ENCODE data around the gene PPIL6.
"Not testable (repeated sequence)": the region's sequence is repeated elsewhere in the genome, so short reads cannot be mapped to it uniquely, and the experiment has no call there.

PPIL6 gene

DNA sequence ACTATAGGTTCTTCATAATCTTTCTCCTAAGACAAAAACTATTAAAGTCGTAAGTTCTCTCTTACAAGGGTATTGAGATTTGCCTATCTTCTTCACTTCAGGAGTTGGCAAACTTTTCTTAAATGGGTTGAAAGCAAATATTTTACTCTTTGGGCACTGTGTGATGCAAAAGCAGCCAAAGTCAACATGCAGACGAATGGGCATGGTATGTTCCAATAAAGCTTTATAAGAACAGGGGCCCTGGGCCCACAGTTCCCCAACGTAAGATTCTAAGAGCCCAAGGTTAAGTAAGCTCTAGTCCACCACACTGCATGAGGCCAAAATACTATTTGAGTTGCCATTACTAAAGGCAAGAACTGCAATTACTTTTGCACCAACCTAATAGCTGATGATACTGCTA, 69.6 kb downstream of the PPIL6 start:
- peaks cover 5% of the 10 kb centered on the region for H3K36me3 ChIP-seq (ENCODE audit: control insufficient read depth, insufficient read depth, low read length)
- DNase-seq (ENCODE audit: extremely low read depth, insufficient read length), result no peak
- TF ChIP-seq, protein P1, sequence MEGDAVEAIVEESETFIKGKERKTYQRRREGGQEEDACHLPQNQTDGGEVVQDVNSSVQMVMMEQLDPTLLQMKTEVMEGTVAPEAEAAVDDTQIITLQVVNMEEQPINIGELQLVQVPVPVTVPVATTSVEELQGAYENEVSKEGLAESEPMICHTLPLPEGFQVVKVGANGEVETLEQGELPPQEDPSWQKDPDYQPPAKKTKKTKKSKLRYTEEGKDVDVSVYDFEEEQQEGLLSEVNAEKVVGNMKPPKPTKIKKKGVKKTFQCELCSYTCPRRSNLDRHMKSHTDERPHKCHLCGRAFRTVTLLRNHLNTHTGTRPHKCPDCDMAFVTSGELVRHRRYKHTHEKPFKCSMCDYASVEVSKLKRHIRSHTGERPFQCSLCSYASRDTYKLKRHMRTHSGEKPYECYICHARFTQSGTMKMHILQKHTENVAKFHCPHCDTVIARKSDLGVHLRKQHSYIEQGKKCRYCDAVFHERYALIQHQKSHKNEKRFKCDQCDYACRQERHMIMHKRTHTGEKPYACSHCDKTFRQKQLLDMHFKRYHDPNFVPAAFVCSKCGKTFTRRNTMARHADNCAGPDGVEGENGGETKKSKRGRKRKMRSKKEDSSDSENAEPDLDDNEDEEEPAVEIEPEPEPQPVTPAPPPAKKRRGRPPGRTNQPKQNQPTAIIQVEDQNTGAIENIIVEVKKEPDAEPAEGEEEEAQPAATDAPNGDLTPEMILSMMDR (IDR thresholded peaks at IDR 0.05; ENCODE audit: insufficient read depth, low read length, poor library complexity, severe bottlenecking), result no peak
- H3K27me3 ChIP-seq (replicated peaks; ENCODE audit: control insufficient read depth, insufficient read depth, low read length), result no peaks in the 10 kb centered on the region
- no peak overlapping the region for H3K4me3 ChIP-seq (replicated peaks; ENCODE audit: low read depth, low read length)

DNA sequence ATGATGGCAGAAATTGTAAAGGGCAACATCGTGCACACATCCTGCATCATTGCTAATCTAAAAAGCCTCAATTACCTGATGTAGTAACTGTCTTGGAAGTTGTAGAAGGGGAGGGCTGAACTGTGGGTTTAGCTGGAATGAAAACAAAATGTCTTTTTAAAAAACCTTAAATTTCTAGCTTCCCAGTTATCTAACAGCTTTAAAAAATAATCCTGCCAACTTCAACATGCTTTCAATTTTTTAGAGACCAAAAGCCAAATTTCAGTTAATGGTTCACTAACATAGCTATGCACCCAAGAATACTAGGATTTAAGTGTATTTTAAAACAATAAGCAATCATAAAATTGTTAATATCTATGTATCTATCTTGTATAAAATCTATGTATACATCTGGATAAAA, 70.1 kb downstream of the PPIL6 start:
- Histone ChIP-seq H3K27me3 (replicated peaks; ENCODE audit: control insufficient read depth, insufficient read depth, low read length) (no peaks in the 10 kb centered on the region), H3K4me3 (replicated peaks; ENCODE audit: low read depth, low read length) (no peak overlapping the region), H3K36me3 (ENCODE audit: control insufficient read depth, insufficient read depth, low read length) (peaks cover 5% of the 10 kb centered on the region)
- TF ChIP-seq, protein P1 (IDR thresholded peaks at IDR 0.05; ENCODE audit: insufficient read depth, low read length, poor library complexity, severe bottlenecking), result no peak
- no peak for DNase-seq (ENCODE audit: extremely low read depth, insufficient read length)

DNA sequence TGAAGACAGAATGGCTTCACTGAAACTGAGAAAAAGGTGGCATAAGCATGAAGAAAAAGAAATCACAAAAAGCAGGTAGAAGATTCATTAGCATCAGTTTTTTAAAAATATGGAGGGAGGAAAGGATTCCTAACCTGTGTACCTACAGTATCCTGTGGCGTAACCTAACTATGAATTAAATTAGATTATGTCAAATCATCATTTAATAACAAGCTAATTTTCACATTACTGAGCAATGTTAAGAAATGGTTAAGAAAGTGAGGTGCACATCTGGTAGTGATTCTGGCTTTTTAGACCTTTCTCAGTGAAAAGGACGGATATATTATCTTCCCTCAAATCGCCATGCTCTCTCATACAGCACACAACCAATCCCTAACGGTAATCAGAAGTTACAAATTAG, 70.7 kb downstream of the PPIL6 start:
- Histone ChIP-seq H3K27me3 (replicated peaks; ENCODE audit: control insufficient read depth, insufficient read depth, low read length) (no peaks in the 10 kb centered on the region), H3K36me3 (ENCODE audit: control insufficient read depth, insufficient read depth, low read length) (peaks cover 5% of the 10 kb centered on the region), H3K4me3 (replicated peaks; ENCODE audit: low read depth, low read length) (no peak overlapping the region)
- DNase-seq (ENCODE audit: extremely low read depth, insufficient read length), result no peak
- TF ChIP-seq, protein P1 (IDR thresholded peaks at IDR 0.05; ENCODE audit: insufficient read depth, low read length, poor library complexity, severe bottlenecking), result no peak

DNA sequence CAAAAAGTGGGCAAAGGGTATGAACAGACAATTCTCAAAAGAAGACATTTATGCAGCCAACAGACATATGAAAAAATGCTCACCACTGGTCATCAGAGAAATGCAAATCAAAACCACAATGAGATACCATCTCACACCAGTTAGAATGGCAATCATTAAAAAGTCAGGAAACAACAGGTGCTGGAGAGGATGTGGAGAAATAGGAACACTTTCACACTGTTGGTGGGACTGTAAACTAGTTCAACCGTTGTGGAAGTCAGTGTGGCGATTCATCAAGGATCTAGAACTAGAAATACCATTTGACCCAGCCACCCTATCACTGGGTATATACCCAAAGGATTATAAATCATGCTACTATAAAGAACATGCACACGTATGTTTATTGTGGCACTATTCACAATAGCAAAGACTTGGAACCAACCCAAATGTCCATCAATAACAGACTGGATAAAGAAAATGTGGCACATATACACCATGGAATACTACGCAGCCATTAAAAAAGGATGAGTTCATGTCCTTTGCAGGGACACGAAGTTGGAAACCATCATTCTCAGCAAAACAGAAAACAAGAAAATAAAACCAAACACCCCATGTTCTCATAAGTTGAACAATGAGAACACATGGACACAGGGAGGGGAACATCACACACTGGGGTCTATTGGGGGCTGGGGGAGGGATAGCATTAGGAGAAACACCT, 75.9 kb downstream of the PPIL6 start:
- H3K36me3 ChIP-seq (ENCODE audit: control insufficient read depth, insufficient read depth, low read length), result peaks cover 10% of the 10 kb centered on the region

DNA sequence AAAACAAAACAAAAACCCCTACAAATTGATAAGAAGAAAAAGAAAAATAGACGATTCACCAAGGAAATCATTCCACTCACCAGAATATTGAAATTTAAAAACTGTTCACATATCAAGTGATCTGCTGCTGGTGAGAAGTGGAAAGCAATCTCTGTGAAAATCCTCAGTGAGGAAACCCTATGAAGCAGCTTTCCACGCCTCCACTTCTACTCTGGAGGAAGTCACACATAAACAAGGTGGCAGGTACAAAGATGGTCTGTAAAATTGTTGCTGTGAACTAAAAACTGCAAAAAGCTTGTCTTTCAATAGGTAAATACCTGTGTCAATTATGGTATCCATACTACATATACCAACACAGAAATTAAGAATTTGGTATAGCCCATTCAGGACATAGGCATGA, 76.7 kb downstream of the PPIL6 start:
- Histone ChIP-seq H3K36me3 (ENCODE audit: control insufficient read depth, insufficient read depth, low read length) (peaks cover 10% of the 10 kb centered on the region), H3K4me3 (replicated peaks; ENCODE audit: low read depth, low read length) (no peak overlapping the region)

More for the DNA sequence above, 75.9 kb downstream of the PPIL6 start:
- not testable (repeated sequence) for H3K27me3 ChIP-seq (replicated peaks; ENCODE audit: control insufficient read depth, insufficient read depth, low read length); H3K4me3 ChIP-seq (replicated peaks; ENCODE audit: low read depth, low read length); DNase-seq (ENCODE audit: extremely low read depth, insufficient read length)

DNA sequence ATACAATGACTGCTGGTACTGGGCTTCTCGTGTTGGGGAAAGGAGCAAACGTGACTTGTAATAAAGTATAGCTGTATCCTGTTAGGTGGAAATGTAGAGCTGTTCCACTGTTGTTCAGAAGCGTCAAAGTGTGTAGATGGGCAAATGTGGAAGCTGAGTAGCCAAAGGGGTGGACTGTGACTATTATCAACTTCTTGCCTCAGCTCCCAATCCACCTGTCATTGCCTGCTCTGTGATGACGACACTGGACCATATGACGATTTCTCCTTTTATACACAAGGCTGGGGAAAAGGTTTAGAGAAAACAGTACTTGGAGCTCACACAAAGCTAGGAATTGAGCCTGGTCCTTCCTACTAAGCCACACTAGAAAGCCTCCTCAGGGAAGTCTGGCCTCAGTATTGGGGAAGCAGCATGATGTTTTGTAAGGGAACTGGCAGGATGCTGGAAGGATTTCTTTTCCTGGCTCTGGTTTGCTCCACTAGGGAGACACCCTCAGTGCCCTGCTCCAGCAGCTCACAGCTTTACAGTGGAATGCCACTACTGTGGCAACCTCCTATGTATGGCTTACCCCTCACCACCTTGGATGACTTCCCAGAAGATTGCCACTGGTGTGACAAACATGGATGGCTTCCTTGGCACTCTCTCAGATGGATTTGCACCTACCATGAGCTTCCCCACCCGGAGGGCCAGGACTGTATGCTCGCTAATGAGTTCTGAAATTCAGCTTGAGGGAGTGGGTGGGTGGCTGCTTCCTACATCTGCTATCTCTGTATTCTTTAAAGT, 78.1 kb downstream of the PPIL6 start:
- Histone ChIP-seq H3K36me3 (ENCODE audit: control insufficient read depth, insufficient read depth, low read length) (peaks cover 10% of the 10 kb centered on the region), H3K27me3 (replicated peaks; ENCODE audit: control insufficient read depth, insufficient read depth, low read length) (no peaks in the 10 kb centered on the region), H3K4me3 (replicated peaks; ENCODE audit: low read depth, low read length) (no peak overlapping the region)
- TF ChIP-seq, protein P1 (IDR thresholded peaks at IDR 0.05; ENCODE audit: insufficient read depth, low read length, poor library complexity, severe bottlenecking), result no peak
- DNase-seq (ENCODE audit: extremely low read depth, insufficient read length), result no peak

More for the DNA sequence above, 76.7 kb downstream of the PPIL6 start:
- no peak for DNase-seq (ENCODE audit: extremely low read depth, insufficient read length)
- no peaks in the 10 kb centered on the region for H3K27me3 ChIP-seq (replicated peaks; ENCODE audit: control insufficient read depth, insufficient read depth, low read length)
- TF ChIP-seq, protein P1 (IDR thresholded peaks at IDR 0.05; ENCODE audit: insufficient read depth, low read length, poor library complexity, severe bottlenecking), result no peak

All from GM06990 (cell line).